HG03460 (cell line): ENCODE data around the gene NPLOC4.
"Not testable (repeated sequence)": the region's sequence is repeated elsewhere in the genome, so short reads cannot be mapped to it uniquely, and the experiment has no call there.

Experiments
- ATAC-seq: cut with Tn5 transposase; IDR thresholded peaks from one replicate; pipeline ENCODE4 v1.9.1; 2021; ENCODE audit not compliant: unreplicated experiment

The NPLOC4 gene

DNA sequence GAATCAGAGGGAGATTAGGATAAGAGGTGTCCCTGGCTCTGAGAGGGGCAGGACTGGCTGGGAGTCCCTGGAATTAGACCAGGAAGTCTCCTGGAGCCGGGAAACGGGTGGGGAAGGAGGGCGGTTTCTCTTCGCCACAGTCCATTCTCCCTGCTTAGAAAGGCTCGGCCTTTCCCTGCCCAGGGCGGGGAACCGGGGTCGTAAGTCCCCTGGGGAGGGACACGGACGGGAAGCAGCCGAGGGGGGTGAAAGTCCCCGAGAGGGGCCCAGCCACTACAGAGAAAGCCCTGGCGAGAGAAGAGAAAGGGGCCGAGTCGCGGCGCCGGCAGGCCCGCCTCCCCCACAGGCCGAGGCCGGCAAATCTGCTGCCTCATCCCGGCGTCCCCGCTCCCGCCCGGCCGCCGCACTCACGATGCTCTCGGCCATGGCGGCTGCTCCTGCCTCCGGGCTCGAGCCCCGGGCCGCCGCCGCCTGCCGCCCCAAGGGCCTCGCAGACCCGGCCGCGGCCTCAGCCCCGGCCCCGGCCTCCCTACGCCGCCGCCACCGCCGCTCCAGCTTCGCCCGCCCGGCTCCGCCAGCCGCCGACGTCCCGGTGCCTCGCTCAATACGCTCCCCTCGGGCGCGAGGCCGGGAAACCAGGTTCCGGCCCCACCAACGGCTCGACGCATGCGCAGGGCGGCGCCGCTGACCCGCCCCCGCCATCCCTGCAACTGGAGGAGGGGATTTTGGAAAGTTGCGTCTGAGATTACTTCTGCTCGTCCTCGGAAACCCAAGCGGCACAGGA lies at the start of gene NPLOC4, which contains the start of gene TSPAN10:
NPLOC4 (minus strand) TSS at position 608 of the 784 bp plus-strand sequence; CDS start at position 426, 182 bp downstream.
TSPAN10 (plus strand) TSS at position 692 of the 784 bp plus-strand sequence. CDS start 5,217 bp downstream, outside the sequence.
- ATAC-seq: peak; percentile 76

- ATAC-seq: no peak
These were observed 49.7 kb upstream of the NPLOC4 start for GRCh38 chr17:81686614-81687013.

DNA sequence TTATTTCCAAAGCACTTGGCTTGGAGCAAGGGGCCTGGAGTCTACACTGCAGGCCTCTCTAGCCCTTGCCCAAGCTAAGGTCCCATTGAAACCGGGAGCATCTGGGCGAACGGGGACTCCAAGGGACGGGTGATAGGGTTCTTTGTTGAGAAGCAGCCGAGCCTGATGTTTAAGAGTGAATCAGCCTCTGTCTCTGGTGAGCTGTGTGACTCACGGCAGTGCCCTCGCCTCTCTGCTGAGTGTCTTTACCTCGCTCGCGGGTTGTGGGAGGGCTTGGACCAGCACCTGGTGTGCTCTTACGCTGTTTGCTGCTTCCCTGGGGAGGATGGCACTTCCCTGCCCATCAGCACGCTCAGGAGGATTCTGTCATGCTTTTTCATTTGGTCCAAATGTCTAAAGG lies 48.2 kb upstream of the NPLOC4 start:
- no peak for ATAC-seq

DNA sequence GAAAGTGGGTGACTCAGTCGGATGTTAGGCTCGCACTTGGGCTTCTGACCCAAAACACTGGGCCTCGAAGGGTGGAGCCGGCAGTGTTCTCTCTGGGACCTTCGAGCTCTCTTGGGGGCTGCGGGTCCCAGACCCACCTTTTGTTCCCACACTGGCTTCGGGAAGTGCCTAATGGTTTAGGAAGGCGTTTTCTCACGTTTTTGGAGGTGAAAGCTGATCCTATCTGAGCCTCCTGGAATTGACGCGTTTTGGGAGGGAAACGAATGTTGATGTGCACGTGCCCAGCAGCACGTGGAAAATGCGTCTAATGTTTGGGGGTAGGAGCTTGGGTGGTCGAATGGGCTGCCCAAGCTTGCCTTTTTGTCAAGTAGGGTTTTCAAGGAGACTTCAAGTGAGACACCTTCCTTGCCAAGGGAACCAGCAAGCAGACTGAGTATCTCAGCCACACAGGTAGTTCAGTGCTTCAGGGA lies 47.6 kb upstream of the NPLOC4 start:
- ATAC-seq: no peak

DNA sequence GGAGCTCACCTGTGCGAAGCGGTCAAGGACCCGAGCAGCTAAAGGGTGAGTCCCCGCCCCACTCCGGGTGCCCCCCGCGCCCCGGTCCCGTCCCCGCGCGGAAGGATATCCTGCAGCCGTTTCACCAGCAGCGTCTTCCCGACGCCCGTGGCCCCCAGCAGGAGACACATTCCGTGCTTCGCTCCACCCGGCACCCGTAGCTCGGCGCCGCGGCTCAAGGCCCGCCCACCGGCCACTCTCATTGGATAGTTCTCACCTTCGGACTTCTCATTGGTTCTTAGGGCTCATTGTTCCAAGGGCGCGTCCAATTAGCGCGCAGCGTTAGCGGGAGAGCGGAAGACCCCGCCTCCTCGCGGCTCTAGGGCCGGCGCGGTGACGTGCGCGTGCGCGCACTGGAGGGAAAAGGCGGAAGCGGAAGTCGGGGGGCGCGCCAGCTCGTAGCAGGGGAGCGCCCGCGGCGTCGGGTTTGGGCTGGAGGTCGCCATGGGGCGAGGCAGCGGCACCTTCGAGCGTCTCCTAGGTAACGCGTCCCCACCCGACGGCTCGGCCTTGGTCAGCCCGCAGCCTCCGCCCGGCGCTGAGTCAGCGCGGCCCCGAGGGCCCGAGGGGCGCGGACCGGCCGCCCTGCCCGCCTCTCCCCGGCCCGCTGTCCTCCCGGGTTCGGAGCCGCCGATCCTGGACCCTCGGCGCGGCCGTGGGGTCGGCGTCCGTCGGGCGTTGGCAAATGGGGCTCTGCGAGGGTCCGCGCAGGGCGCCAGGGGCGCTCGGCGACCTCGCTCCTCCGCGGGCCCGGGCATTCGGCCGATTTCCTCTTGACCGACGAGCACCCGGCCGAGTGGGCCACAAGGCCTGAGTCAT lies 46.9 kb upstream of the NPLOC4 start, which contains the start of the genes ARL16 and HGS:
ARL16 (minus strand) TSS at position 214 of the 858 bp plus-strand sequence; CDS start at position 170, 44 bp downstream.
HGS (plus strand) TSS at position 428 of the 858 bp plus-strand sequence; CDS start at position 484, 56 bp downstream.
- ATAC-seq: peak; percentile 89

GRCh38 chr17:81683208-81683583 lies 46.3 kb upstream of the NPLOC4 start:
- ATAC-seq: peak; percentile 11

- no peak for ATAC-seq
These were observed 45.8 kb upstream of the NPLOC4 start for GRCh38 chr17:81682565-81683207.

- no peak for ATAC-seq
These were observed 44.8 kb upstream of the NPLOC4 start for GRCh38 chr17:81681672-81682071.

DNA sequence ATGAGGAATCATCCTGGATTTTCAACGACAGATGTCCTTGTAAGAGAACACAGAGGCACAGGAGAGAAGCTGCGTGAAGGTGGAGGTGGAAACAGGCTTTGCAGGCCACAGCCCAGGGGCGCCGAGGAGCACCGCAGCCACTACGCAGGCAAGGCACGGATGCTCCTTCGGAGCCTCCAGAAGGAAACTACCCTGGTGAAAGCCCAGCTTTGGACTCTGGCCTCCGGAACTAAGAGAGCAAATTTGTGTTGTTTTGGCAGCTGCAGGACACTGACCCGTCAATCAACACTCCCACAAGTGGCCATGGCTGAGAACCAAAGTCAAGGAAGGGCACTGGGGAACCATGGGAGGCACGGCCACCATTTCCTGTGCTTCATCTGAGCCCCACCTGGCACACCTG lies 43.2 kb upstream of the NPLOC4 start:
- ATAC-seq: no peak

DNA sequence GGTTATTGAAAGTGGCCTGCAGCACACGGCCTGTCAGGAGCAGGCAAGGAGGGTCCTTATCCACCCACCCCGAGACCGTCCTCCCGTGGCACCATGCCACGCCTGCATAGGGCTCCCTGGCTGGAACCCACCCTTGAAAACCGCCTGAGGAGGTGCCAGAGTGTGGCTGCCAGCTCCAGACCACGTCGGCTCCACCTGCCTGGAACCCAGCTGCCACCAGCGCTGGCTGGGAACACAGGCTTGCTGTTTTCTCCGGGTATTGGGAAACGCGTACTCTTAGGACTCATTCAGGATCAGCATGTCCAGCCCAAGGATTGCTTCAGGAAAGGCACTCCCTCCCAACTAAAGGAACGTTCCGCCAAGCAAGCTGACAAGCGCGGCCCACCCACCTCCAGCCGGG lies 40.0 kb upstream of the NPLOC4 start:
- ATAC-seq: no peak

- not testable (repeated sequence) for ATAC-seq
These were observed 38.8 kb upstream of the NPLOC4 start for GRCh38 chr17:81675515-81676221.

DNA sequence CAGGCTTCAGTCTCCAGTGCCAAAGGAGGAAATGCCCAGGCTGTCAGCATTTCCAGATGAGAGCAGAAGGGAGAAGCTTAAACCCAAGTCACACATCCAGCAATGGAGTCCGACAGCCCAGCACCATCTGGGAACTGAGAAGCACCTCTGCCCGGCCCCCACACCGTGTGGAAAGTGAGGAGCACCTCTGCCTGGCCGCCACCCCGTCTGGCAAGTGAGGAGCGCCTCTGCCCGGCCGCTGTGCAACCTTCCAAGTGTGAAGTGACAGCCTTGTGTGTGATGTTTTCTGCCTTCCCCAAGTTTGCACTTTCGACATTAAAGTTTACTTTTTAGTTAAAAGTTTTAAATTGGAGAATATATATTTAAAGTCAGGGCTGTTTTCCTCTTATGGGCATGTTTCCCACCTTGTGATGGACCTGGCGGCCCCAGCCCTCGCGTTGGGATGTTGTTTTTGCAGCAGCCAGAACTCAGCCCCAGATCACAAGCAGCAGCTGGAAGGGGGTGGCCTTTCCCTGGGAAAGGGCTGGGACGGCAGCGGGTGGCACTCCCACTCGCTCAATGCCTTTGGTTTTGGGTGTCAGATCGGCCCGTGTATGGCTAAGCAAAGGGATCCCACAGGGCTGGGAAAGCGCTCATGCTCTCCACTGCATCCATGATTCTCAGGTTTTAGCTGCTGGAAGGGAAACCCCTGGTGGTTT lies 36.8 kb upstream of the NPLOC4 start:
- no peak for ATAC-seq

DNA sequence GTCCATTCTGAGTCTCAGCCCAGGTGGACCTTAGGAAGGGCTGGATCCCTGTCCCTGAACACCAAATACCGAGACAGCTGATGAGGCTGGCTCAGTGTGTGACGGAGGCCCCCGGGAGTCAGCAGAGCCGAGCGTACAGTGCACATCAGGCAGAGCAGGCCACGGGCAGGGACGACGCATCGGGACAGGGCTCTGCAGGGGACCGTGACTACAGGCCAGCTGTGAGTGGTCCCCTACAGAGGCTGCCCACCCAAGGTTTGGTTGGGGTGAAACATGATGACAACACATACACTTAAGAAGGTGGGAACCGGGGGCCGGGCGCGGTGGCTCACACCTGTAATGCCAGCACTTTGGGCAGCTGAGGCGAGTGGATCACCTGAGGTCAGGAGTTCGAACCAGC lies 36.0 kb upstream of the NPLOC4 start:
- ATAC-seq: no peak

DNA sequence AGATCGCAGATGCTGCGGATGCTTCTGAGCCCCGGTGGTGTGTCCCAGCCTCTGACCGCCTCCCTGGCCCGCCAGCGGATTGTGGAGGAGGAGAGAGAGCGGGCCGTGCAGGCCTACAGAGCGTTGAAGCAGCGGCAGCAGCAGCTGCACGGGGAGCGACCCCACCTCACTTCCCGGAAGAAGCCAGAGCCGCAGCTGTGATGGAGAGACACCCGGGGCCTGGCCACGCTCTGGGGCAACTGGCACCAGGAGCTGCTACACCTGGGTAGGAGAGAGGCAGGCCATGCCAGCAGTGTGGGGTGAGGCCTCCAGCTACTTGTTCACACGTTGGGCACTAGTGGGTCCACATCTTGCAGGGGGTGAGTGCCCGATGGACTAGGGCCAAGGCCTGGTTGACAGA lies 35.6 kb upstream of the NPLOC4 start:
- ATAC-seq: no peak

DNA sequence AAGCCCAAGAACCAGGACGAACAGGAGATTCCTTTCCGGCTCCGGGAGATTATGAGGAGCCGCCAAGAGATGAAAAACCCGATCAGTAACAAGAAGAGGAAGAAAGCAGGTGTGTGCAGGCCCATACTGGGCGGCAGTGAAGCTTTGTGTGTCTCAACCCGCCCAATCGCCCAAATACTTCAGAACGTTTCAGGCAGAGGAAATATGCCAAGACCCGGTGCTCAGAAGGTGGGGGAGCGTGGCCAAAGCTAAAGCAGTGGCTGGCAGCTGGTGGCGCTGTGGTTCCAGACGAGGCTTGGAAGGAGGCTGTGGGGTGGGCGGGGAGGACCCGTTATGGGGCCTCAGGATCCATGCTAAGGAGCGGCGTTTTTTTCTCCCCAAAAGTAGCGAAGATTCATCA lies 30.8 kb upstream of the NPLOC4 start:
- no peak for ATAC-seq

DNA sequence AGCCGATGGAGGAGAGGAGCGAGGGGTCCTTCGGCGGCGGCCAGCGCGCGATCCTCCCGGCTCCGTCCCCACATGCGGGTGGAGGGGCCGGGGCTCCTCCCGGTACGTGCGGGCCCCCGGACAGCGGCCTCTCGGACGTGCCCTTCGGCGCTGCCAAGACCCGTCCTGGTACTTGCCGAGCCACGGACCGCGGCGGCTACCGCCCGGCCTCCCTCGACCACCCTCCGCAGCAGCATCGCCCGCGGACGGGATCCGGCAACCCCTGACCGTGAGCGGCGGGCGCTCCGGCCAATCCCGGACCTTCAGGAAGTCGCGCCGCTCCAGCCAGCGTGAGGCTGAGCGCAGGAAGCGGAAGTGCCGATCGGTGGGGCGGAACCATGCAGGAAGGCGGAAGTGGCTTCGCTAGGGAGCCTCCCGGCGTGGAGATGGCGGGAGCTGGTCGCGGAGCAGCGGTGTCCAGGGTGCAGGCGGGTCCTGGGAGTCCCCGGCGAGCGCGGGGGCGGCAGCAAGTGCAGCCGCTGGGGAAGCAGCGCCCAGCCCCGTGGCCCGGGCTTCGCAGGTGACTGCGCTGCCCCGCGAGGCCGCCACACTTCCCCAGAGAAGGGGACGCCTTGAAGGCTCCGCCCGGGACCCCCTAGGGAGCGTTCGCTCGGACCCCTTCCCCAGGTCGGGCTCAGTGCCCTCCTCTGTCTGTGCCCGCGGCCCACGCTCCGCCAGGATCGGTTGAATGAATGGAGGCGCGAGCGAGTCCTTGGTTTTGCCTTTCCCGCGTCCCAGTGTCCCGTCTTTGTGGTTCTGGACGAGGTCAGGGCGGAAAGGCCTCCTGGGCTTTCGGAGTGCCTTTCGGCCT lies 29.7 kb upstream of the NPLOC4 start, which contains the start of the genes CCDC137 and OXLD1:
CCDC137 (plus strand) TSS at position 396 of the 850 bp plus-strand sequence; CDS start at position 426, 30 bp downstream.
OXLD1 (minus strand) TSS at position 264 of the 850 bp plus-strand sequence; CDS start at position 236, 28 bp downstream.
- peak; percentile 86 for ATAC-seq

DNA sequence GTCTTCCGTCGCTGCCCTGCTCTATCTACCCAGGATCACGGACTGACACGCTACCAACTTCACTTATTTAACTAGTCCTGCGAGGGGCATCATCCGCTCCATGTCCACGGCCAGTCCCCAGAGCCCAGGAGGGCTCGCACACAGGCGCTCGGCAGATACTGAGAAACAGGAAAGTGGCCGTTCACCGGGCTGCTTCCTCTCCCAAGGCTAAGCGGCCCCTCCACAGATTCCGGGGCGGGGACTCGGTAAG lies 29.1 kb upstream of the NPLOC4 start:
- ATAC-seq: peak; percentile 3

- peak; percentile 11 for ATAC-seq
These were observed 28.5 kb upstream of the NPLOC4 start for GRCh38 chr17:81665205-81666091.
